D721Med (cell line): ENCODE results near the gene ADGRB2.

Experiments used
- DNase-seq: peaks from one replicate; pipeline ENCODE4 v3.0.0; 2011; ENCODE audit warnings: low spot score; ENCODE audit not compliant: insufficient read length
- FAIRE-seq: peaks from 2 replicates; lab custom pipeline; 2011; peaks lifted over from hg19 to GRCh38; lab: Jason Lieb, UNC
- CTCF ChIP-seq: IDR thresholded peaks from 2 replicates; pipeline ENCODE4 v1.5.1; 2012; ENCODE audit warnings: mild to moderate bottlenecking, control low read depth; ENCODE audit not compliant: insufficient read depth; ENCODE audit errors: missing control alignments

Gene ADGRB2

GRCh38 chr1:31726715-31727114 is 37.4 kb downstream of the ADGRB2 start:
- no peak for TF ChIP-seq CTCF
- DNase-seq: no peak
- FAIRE-seq: no peak

DNA sequence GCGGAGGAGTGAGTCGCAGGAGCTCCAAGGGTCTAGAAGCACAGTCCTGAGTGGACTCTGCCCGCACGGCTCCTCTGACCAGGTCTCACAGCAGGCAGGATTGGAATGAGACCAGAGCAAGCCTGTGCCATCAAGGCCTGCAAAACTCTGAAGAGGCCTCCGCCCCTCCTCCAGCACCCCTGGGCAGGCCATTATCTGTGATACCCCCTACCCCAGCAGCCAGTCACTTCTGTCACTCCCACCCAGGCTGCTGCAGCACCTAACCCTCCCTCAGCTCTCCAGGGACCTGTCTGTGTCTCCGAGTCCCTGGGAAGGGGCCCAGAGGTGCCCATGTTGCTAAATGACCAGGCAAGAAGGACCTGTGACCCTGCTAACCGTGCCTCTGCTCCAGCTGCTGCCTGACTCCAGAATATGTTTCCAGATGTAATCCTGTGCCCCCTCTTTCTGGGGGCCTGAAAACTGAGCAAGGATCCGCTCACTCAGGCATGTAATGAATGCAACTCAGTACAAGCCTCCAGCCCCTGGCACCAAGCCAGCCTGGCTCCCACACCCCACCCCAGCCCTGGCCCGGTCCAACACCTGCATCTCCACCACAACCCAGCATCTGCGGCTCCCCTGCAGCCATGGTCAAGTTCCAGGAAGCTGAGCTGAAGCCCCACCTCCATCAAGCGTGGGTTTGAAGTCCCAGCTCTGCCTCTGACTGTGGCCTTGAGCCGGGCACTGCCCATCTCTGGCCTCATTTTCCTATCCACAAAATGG is 38.2 kb downstream of the ADGRB2 start:
- DNase-seq (no peak), FAIRE-seq (no peak)
- no peak for TF ChIP-seq CTCF

GRCh38 chr1:31725134-31725533 is 39.0 kb downstream of the ADGRB2 start:
- FAIRE-seq (no peak), DNase-seq (no peak)
- no peak for TF ChIP-seq CTCF

- FAIRE-seq (no peak), DNase-seq (no peak)
- TF ChIP-seq CTCF: no peak
Measured at GRCh38 chr1:31723828-31724359, 40.2 kb downstream of the ADGRB2 start.

DNA sequence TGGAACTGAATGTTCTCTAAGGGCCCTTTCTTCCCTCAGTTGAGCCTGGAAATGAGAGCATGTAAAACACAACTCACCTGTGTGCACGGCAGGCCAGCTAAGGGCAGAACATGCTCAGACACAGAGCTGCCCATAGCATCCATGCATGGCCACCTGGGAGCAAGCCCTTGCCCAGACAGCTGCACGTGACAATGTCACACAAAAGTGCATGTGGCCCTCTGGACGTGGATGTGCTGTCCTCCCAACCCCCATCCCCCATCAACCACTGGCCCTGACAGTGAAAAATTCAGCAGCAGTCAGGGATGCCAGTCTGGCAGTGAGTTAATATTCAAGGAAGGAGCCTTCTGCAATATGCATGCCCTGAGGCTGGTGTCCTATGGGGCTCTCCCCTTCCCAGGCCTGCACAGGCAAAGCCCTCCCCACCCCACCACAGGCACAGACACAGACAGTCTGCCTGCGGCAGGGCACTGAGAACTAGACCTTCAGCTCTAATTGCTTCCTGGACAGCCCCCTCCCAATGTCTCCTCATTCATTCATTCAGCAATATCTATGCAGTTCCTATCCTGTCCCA is 45.7 kb downstream of the ADGRB2 start:
- FAIRE-seq: no peak
- DNase-seq: no peak
- no peak for TF ChIP-seq CTCF

GRCh38 chr1:31717341-31717740 is 46.8 kb downstream of the ADGRB2 start:
- no peak for DNase-seq
- no peak for FAIRE-seq
- TF ChIP-seq CTCF: no peak

- FAIRE-seq: no peak
- no peak for DNase-seq
- TF ChIP-seq CTCF: no peak
Measured at GRCh38 chr1:31715873-31716220, 48.3 kb downstream of the ADGRB2 start.
